Upper lobe of left lung (tissue), 4 donors: ENCODE measurements around the gene STRIP1.

Experiments
- EP300 ChIP-seq, 4 donors: sonication (generic); formaldehyde crosslinking; IDR thresholded peaks; one replicate each; pipeline ENCODE4 v1.5.1; 2017; ENCODE audit warnings: antibody characterized with exemption in 4 of 4, control low read depth in 2 of 4
- POLR2A ChIP-seq, 4 donors: fragments of 450-650 bp; IDR thresholded peaks; one replicate each; pipeline ENCODE4 v1.5.1; 2016 to 2017; ENCODE audit warnings: antibody characterized with exemption in 4 of 4, mild to moderate bottlenecking in 2 of 4
- POLR2AphosphoS5 ChIP-seq, 2 donors: sonication (generic); formaldehyde crosslinking; IDR thresholded peaks; one replicate each; pipeline ENCODE4 v1.5.1; 2017; ENCODE audit warnings: antibody characterized with exemption in 2 of 2
- TF ChIP-seq, protein P1 (sequence below), 6 experiments: fragments of 450-650 bp in 4 of 6; fragments of 200-600 bp in 2 of 6; sonication (generic) in 2 of 6; IDR thresholded peaks; one replicate each; pipeline ENCODE4 v1.5.1; 2016 to 2019; ENCODE audit warnings: antibody characterized with exemption in 6 of 6

DNA sequence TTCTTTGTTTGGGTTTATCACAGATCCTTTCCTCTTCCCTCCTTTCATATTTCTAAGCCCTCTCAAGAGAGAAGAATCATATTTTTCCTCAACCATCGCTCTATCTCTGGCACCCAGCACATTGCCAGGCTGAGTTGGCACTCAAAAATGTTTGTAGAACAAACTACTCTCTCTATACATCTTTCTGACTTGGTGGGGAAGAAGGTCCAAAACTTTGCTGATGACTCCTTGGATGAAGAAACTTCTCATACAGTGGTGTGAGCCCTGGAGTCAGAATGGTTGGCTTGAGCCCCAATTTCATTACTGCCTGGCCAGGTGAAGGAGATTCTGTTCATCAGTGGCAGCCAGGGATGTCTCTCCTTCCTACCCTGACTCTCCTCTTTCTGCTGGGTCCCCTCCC, 24.2 kb downstream of the STRIP1 start:
- TF ChIP-seq POLR2AphosphoS5 (IDR thresholded peaks at IDR 0.05) (no peak), POLR2A (IDR thresholded peaks at IDR 0.05) (no peak), EP300 (IDR thresholded peaks at IDR 0.05) (no peak)
- TF ChIP-seq, protein P1, sequence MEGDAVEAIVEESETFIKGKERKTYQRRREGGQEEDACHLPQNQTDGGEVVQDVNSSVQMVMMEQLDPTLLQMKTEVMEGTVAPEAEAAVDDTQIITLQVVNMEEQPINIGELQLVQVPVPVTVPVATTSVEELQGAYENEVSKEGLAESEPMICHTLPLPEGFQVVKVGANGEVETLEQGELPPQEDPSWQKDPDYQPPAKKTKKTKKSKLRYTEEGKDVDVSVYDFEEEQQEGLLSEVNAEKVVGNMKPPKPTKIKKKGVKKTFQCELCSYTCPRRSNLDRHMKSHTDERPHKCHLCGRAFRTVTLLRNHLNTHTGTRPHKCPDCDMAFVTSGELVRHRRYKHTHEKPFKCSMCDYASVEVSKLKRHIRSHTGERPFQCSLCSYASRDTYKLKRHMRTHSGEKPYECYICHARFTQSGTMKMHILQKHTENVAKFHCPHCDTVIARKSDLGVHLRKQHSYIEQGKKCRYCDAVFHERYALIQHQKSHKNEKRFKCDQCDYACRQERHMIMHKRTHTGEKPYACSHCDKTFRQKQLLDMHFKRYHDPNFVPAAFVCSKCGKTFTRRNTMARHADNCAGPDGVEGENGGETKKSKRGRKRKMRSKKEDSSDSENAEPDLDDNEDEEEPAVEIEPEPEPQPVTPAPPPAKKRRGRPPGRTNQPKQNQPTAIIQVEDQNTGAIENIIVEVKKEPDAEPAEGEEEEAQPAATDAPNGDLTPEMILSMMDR (IDR thresholded peaks at IDR 0.05): no peak
